LHCN-M2 (cell line): ENCODE results near the gene ISY1. TPM values are rescaled to one million over a fixed set of nuclear protein-coding genes. Genes with fewer than 3 reads are reported as not detected.
"Not testable (repeated sequence)": the region's sequence is repeated elsewhere in the genome, so short reads cannot be mapped to it uniquely, and the experiment has no call there.

ENCODE experiments used
- DNase-seq: peaks from one replicate; pipeline ENCODE4 v3.0.0-alpha.2; 2012; ENCODE audit warnings: low read depth
- total RNA-seq: library from RNA; depleted of rRNA; stranded (reverse); fragments of >200 nt; gene quantifications from 2 replicates; pipeline ENCODE4 v1.2.3, GENCODE V29; 2014

The ISY1 gene
- total RNA-seq, 1 experiment from 2014 or later = 26.9 TPM

- DNase-seq = peak; percentile 93
These were observed 40.4 kb downstream of the ISY1 start for GRCh38 chr3:129120254-129121004.

- no peak for DNase-seq
These were observed 41.3 kb downstream of the ISY1 start for GRCh38 chr3:129119365-129120100.

DNA sequence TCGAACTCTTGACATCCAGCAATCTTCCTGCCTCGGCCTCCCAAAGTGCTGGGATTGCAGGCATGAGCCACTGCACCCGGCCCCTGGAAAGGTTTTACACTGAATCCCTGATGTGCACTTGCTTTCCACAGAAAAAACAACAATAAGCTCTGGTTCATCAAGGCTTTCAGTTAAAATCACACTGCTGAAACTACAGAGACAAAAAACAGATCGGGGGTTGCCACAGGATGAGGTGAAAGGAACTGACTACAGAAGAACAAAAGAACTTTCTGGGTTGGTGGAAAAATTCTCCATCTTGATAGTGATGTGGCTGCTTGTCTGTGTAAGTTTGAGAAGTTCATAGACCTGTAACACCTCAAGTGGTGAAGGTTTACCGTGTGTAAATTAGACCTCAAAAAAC lies 42.1 kb downstream of the ISY1 start:
- DNase-seq = no peak

- no peak for DNase-seq
These were observed 43.7 kb downstream of the ISY1 start for GRCh38 chr3:129117134-129117533.

GRCh38 chr3:129116482-129116946 lies 44.3 kb downstream of the ISY1 start:
- peak; percentile 59 for DNase-seq

- no peak for DNase-seq
These were observed 46.4 kb downstream of the ISY1 start for GRCh38 chr3:129114455-129114854.

- no peak for DNase-seq
These were observed 48.4 kb downstream of the ISY1 start for GRCh38 chr3:129112308-129113052.

GRCh38 chr3:129111076-129111780 lies 49.6 kb downstream of the ISY1 start:
- DNase-seq = not testable (repeated sequence)

GRCh38 chr3:129107793-129108192 lies 53.1 kb downstream of the ISY1 start:
- no peak for DNase-seq

- DNase-seq = peak; percentile 32
These were observed 53.8 kb downstream of the ISY1 start for GRCh38 chr3:129106866-129107565.

- no peak for DNase-seq
These were observed 54.5 kb downstream of the ISY1 start for GRCh38 chr3:129106320-129106719.

DNA sequence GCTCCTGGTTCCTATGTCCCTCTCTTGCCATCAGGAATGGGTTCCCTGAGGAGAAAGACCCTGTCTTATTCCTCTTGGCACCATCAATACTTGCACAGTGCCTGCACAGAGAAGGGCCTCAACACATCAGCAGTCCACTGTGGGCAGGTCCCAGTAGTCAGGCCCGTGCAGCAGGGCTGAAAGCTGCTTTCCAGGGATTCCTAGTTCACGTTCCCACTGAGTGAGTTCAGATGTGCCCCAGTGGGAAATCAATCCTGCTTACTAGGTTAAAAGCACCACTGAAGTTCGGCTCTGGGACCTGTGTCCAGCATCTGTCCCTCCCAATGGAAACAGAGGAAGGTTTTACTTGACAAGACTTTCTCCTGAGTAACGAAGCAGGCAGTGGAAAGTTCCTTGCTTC lies 55.0 kb downstream of the ISY1 start:
- DNase-seq = no peak

- no peak for DNase-seq
These were observed 56.3 kb downstream of the ISY1 start for GRCh38 chr3:129104498-129105079.

DNA sequence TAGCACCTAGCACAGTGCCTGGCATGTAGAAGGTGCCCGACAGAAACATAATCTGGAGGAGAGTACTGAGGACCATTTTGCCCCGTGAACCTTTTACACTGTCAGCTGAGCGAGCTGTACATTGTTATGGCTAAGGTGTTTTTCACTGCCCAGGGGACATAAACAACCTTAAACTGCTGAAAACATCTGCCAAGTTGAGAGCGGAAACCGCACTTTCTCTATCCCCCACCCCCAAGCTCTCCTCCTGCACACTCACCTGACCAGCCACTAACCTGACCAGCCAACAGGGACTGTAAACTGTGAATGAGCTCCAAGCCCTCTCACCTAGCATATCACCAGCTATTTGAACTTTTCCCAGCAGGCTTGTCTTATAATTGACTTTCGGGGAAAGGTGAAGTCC lies 56.8 kb downstream of the ISY1 start:
- no peak for DNase-seq

DNA sequence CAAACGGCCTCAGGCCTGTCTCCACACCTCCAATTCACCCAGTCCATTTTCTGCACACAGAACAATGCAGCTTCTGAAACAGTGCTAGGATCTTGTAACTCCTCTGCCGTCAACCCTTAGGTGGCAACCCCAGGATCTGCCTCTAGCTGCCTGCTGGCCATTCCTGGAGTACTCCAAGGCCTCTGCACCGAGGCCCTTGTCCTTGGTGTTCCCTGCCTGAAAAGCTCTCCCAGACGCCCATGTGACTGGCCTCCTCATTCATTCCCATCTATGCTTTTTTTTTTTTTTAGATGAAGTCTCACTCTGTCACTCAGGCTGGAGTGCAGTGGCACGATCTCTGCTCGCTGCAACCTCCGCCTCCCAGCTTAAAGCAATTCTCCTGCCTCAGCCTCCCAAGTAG lies 57.6 kb downstream of the ISY1 start:
- DNase-seq = no peak

GRCh38 chr3:129101370-129102138 lies 59.3 kb downstream of the ISY1 start:
- no peak for DNase-seq

DNA sequence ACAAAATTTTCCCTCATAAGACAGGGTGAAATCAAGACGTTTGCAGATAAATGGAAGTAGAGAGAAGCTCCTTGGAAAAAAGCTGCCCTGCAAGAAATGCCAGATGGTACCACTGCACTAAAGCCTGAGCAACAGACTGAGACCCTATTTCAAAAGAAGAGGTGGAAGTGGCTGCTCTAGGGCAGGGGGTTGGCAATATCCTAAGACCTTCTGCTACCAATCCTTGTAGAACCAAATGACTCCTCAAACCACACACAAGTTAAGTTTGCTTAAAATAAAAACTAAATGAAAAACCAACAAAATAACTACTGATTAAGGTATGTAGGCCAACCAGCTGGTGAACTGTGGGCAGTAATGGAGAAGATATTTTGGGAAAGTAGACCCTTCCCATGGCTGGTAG lies 60.6 kb downstream of the ISY1 start:
- DNase-seq = no peak

DNA sequence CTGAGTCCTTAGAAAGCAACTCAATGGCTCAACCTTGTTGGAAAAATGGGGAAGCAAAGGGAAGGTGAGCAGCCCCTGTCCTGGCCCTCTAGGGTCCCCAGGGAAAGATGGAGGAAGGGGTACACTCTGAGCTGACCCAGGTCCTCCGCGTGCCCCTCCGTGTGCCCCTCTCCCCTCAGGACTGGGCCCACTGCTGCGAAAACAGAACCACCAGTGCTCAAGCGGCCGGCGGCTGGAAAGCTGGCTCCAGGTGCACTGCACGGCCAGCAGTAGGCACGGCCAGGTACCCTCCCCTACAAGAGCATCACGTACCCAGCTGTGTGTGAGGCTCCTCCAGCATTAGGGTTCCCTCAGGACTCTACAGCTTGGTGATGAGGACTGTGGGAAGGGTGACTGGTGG lies 65.6 kb downstream of the ISY1 start:
- DNase-seq = no peak

DNA sequence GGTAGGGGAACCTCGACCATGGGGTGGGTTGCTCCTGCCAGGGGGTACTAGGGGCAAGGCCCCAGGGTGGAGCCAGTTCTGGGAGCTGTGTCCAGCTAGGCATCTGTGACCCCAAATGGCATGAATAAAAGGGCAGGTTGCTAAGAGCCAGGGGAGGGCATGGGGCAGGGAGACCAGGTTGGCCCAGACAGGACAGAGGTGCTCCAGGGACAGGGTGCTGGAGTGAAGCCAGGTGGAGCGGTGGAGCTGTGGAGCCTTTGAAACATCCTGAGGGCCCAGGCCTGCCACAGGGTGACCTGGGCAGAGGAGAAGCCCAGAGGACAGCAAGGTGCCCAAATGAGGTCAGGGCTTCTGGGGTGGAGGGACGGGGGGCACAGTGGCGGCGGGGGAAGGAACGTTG lies 72.6 kb downstream of the ISY1 start:
- not testable (repeated sequence) for DNase-seq

DNA sequence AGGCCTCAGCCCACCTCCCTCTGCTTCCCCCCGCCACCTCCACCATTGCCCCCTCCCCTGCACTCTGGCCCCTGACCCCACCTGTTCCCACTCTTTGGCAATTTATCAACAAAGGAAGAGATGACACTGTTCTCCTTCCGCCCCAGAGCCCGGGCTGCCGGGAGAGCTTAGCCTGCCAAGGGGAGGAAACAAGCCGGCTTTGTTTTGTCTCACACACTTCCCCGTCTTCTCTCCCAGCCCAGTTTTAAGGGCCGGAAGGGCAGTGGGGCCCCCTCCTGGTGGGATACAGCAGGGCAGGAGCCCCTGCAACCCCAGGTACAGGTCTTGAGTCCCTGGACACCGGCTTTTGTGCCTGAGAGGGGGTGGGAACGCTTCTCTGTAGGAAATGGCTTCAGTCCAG lies 73.0 kb downstream of the ISY1 start:
- DNase-seq = not testable (repeated sequence)
